Osteoblast (primary cell): ENCODE data around the gene ITGA4. TPM values are rescaled to one million over a fixed set of nuclear protein-coding genes. Genes with fewer than 3 reads are reported as not detected.

Experiments
- DNase-seq: peaks from one replicate; pipeline ENCODE4 v3.0.0; 2011; ENCODE audit warnings: low spot score, mixed read lengths; ENCODE audit not compliant: insufficient read length; ENCODE audit errors: missing footprints
- H2AFZ ChIP-seq: 2 replicates; pipeline ENCODE4 v1.6.0; 2011; ENCODE audit warnings: mild to moderate bottlenecking, low read length
- H3K27ac ChIP-seq: 2 replicates; pipeline ENCODE4 v1.5.1; 2011; ENCODE audit warnings: mild to moderate bottlenecking, low read depth, low read length, moderate library complexity
- H3K27me3 ChIP-seq: 2 replicates; pipeline ENCODE4 v1.6.0; 2012; ENCODE audit warnings: mild to moderate bottlenecking, control low read depth, inconsistent platforms, low read length, moderate library complexity; ENCODE audit not compliant: insufficient read depth
- H3K36me3 ChIP-seq: 2 replicates; pipeline ENCODE4 v1.5.1; 2011; ENCODE audit warnings: mild to moderate bottlenecking, low read length, control low read depth, moderate library complexity; ENCODE audit not compliant: insufficient read depth
- H3K4me1 ChIP-seq: 2 replicates; pipeline ENCODE4 v1.5.1; 2011; ENCODE audit warnings: mild to moderate bottlenecking, low read length, control low read depth, moderate library complexity; ENCODE audit not compliant: insufficient read depth
- H3K4me2 ChIP-seq: 2 replicates; pipeline ENCODE4 v1.6.0; 2011; ENCODE audit warnings: mild to moderate bottlenecking, low read length; ENCODE audit not compliant: insufficient read depth
- H3K4me3 ChIP-seq: fragments of 200-600 bp; sonication (generic); 3 replicates; pipeline ENCODE4 v1.5.1; 2012; ENCODE audit warnings: mild to moderate bottlenecking, low read length, inconsistent platforms; ENCODE audit not compliant: insufficient read depth
- H3K79me2 ChIP-seq: 2 replicates; pipeline ENCODE4 v1.6.0; 2012; ENCODE audit warnings: mild to moderate bottlenecking, low read length, control low read depth, inconsistent platforms; ENCODE audit not compliant: insufficient read depth
- H3K9me3 ChIP-seq: 2 replicates; pipeline ENCODE4 v1.5.1; 2011; ENCODE audit warnings: low read depth, low read length, control low read depth
- H4K20me1 ChIP-seq: 2 replicates; pipeline ENCODE4 v1.6.0; 2012; ENCODE audit warnings: mild to moderate bottlenecking, low read length, control low read depth; ENCODE audit not compliant: insufficient read depth
- CTCF ChIP-seq: IDR thresholded peaks from 2 replicates; pipeline ENCODE4 v1.5.1; 2011; ENCODE audit warnings: mild to moderate bottlenecking, low read depth, low read length, moderate library complexity; ENCODE audit errors: extremely low read depth
- total RNA-seq: library from RNA; depleted of rRNA; stranded (reverse); fragments of >200 nt; gene quantifications from 2 replicates; pipeline ENCODE4 v1.2.3, GENCODE V29; 2012

ITGA4 gene
- total RNA-seq, 1 donor, result 9.0 TPM

DNA sequence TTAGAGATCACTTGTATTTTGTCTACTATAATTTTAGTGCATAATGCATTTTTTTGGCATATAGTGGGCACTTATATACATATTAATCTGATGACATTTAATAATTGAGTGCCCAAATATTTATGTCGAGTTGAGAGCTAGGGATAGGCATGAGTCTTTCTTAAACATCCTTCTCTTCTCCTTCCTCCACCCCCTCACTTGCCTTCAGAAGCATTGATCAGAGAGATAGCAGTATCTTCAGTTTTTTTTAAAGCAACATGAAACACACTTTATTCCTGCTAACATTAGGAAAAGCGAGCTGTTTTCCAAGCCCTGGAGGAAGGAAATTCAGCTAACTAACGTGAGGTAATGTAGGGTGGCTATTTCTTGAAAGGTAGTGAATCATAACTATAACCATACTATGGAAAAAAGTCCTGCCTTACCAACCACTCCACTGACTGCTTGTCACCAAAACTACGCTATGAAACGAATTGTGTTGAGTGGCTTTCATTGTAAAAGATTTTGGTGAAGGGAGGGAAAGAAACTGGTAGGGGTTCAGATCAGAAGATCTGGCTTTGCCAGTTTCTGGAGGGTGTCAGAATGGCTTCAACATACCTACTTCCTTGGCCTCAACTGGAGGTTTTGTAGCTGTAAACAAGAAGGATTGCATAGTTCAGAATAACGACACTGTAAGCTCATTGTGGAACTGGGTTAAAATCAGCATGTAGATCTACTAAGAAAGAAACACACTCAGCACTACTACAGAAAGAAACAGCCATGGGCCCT is 2.3 kb upstream of the ITGA4 start:
- Histone ChIP-seq H3K9me3 (no peaks in the 10 kb centered on the region), H2AFZ (no peak overlapping the region), H3K36me3 (no peaks in the 10 kb centered on the region), H3K27me3 (peaks cover 3% of the 10 kb centered on the region), H3K27ac (no peak overlapping the region), H3K4me3 (no peak overlapping the region), H3K4me2 (no peak overlapping the region), H3K4me1 (peaks cover 11% of the 10 kb centered on the region), H4K20me1 (no peaks in the 10 kb centered on the region), H3K79me2 (no peaks in the 10 kb centered on the region)
- DNase-seq, result no peak
- TF ChIP-seq CTCF, result no peak

DNA sequence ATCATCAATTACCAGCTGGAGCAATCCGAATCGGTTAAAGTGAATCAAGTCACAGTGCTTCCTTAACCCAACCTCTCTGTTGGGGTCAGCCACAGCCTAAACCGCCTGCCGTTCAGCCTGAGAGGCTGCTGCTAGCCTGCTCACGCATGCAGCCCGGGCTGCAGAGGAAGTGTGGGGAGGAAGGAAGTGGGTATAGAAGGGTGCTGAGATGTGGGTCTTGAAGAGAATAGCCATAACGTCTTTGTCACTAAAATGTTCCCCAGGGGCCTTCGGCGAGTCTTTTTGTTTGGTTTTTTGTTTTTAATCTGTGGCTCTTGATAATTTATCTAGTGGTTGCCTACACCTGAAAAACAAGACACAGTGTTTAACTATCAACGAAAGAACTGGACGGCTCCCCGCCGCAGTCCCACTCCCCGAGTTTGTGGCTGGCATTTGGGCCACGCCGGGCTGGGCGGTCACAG is 496 bp upstream of the ITGA4 start:
- peaks cover 3% of the 10 kb centered on the region for H3K27me3 ChIP-seq
- peak; percentile 81 for DNase-seq

DNA sequence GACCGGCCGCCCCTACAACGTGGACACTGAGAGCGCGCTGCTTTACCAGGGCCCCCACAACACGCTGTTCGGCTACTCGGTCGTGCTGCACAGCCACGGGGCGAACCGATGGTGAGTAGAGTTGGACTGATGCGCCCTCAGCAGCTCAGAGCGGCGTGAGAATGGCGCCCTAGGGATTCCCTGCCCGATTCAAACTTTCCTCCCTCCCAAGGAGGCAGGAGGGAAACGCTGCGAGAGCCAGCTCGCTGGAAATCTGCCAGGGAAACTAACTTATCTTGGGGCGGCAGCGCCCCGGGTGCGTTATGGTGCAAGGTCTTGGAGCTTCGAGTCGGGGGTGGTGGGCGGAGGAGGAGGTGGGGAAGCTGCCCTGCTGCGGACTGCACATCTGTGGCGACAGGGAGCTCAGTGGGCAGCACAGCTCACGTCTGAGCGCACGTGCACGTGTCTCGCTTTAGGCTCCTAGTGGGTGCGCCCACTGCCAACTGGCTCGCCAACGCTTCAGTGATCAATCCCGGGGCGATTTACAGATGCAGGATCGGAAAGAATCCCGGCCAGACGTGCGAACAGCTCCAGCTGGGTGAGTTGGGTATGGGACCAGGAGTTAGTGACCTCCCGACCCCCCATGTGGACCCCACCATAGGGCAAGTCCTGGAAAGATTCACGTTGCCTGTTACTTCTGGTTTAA is 697 bp downstream of the ITGA4 start:
- peak overlapping the region; percentile 90 for H3K4me2 ChIP-seq
- H3K4me1 ChIP-seq, result peaks cover 11% of the 10 kb centered on the region
- peak; percentile 58 for DNase-seq
- H3K36me3 ChIP-seq, result no peaks in the 10 kb centered on the region
- peak overlapping the region; percentile 88 for H2AFZ ChIP-seq
- no peaks in the 10 kb centered on the region for H3K79me2 ChIP-seq
- H3K27ac ChIP-seq, result no peak overlapping the region
- no peaks in the 10 kb centered on the region for H4K20me1 ChIP-seq
- no peak for TF ChIP-seq CTCF
- no peaks in the 10 kb centered on the region for H3K9me3 ChIP-seq
- peaks cover 3% of the 10 kb centered on the region for H3K27me3 ChIP-seq
- peak overlapping the region; percentile 78 for H3K4me3 ChIP-seq

More for the DNA sequence above, 496 bp upstream of the ITGA4 start:
- H3K9me3 ChIP-seq, result no peaks in the 10 kb centered on the region
- H2AFZ ChIP-seq, result peak overlapping the region; percentile 88
- H3K36me3 ChIP-seq, result no peaks in the 10 kb centered on the region
- peak overlapping the region; percentile 78 for H3K4me3 ChIP-seq
- no peak for TF ChIP-seq CTCF
- H4K20me1 ChIP-seq, result no peaks in the 10 kb centered on the region
- no peaks in the 10 kb centered on the region for H3K79me2 ChIP-seq
- H3K4me1 ChIP-seq, result peaks cover 11% of the 10 kb centered on the region
- H3K27ac ChIP-seq, result no peak overlapping the region
- peak overlapping the region; percentile 90 for H3K4me2 ChIP-seq

GRCh38 chr2:181458871-181459270 is 1.7 kb downstream of the ITGA4 start:
- no peaks in the 10 kb centered on the region for H3K79me2 ChIP-seq

More at GRCh38 chr2:181458871-181459270, 1.7 kb downstream of the ITGA4 start:
- peak; percentile 35 for DNase-seq
- Histone ChIP-seq H3K9me3 (no peaks in the 10 kb centered on the region), H3K4me1 (peaks cover 11% of the 10 kb centered on the region), H3K27ac (no peak overlapping the region), H4K20me1 (no peaks in the 10 kb centered on the region), H3K4me3 (no peak overlapping the region), H3K36me3 (no peaks in the 10 kb centered on the region), H2AFZ (no peak overlapping the region), H3K4me2 (no peak overlapping the region), H3K27me3 (peaks cover 3% of the 10 kb centered on the region)
- no peak for TF ChIP-seq CTCF
